ENCODE measurements around the gene XXYLT1.
"Not testable (repeated sequence)": the region's sequence is repeated elsewhere in the genome, so short reads cannot be mapped to it uniquely, and the experiment has no call there.

XXYLT1 gene

GRCh38 chr3:195186710-195187047 lies 84.3 kb downstream of the XXYLT1 start:
- DNase-seq (ENCODE audit: low read depth in 2 of 2) = not testable (repeated sequence)

- DNase-seq (ENCODE audit: low read depth in 2 of 2) = no peak
Measured at GRCh38 chr3:195186041-195186709, 84.8 kb downstream of the XXYLT1 start.

DNA sequence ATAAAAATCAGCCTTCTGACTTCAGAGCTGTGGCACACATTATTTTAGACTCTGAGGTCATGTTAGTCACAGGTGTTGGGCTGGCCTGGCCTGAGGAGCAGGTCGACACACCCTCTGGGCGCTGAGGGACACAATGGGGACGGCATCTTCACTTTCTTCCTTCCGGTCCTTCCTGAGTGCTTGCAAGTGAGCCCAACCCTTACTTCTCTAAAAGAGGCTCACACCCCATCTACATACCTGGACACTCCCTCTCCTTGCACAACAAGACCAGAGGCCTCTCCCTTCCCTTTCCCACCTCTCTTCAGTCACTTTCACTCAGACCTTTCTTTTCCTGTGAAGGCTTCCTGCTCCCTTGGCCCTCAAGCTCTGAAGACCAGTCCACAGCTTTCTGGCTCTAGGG lies 85.4 kb downstream of the XXYLT1 start:
- no peak for DNase-seq (ENCODE audit: low read depth in 2 of 2)

GRCh38 chr3:195184716-195185421 lies 86.1 kb downstream of the XXYLT1 start:
- no peak for DNase-seq (ENCODE audit: low read depth in 2 of 2)

GRCh38 chr3:195183071-195183776 lies 87.7 kb downstream of the XXYLT1 start:
- DNase-seq (ENCODE audit: low read depth in 2 of 2) = no peak

DNA sequence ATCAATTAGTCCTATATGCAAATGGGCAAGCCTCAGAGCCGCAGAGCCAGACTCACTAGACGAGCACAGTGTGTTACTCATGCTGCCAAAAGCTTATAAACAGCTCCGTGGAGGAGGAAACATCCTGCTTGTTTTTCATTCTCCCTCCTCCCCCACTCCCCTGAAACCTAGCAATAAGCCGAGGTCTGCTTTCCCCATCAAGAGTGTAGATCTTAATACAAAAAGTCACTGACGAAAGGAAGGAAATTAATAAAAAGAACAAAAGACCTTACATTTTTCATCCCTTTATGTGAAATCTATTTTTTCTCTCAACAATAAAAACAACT lies 88.5 kb downstream of the XXYLT1 start:
- no peak for DNase-seq (ENCODE audit: low read depth in 2 of 2)

DNA sequence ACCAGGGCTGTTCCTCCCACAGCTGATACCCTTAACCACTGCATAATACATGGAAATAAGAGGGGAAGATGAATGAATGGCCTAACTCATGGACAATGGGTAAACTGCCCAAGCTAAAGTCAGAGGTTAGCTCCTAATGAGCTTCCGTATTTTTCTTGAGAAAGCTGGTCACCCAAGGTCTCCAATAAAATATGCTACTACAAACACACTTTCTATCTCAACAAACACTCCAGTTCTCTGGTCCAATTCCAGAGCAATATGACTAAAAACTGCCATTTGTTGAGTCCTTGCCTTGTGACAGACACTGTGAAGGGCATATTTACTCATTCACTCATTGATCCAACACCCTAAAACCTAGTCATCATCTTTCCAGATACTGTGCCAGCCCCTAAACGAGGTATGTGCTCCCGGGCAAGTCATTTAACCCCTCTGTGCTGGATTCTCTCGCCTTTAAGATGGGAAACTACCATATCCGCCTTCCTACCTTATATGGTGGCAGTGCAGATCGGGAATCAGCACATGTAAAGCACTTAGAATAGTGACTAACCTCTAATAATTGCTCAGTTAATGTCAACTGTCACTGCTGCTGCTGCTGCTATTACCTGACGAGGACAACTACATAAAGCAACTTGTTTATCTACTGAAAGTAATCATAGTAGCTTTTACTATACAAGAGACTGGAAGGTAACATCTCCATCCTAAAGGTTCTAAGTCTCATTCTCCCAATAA lies 89.1 kb downstream of the XXYLT1 start:
- DNase-seq (ENCODE audit: low read depth in 2 of 2) = no peak

- no peak for DNase-seq (ENCODE audit: low read depth in 2 of 2)
Measured at GRCh38 chr3:195181113-195181498, 89.9 kb downstream of the XXYLT1 start.

- no peak for DNase-seq (ENCODE audit: low read depth in 2 of 2)
Measured at GRCh38 chr3:195180490-195181112, 90.4 kb downstream of the XXYLT1 start.

DNA sequence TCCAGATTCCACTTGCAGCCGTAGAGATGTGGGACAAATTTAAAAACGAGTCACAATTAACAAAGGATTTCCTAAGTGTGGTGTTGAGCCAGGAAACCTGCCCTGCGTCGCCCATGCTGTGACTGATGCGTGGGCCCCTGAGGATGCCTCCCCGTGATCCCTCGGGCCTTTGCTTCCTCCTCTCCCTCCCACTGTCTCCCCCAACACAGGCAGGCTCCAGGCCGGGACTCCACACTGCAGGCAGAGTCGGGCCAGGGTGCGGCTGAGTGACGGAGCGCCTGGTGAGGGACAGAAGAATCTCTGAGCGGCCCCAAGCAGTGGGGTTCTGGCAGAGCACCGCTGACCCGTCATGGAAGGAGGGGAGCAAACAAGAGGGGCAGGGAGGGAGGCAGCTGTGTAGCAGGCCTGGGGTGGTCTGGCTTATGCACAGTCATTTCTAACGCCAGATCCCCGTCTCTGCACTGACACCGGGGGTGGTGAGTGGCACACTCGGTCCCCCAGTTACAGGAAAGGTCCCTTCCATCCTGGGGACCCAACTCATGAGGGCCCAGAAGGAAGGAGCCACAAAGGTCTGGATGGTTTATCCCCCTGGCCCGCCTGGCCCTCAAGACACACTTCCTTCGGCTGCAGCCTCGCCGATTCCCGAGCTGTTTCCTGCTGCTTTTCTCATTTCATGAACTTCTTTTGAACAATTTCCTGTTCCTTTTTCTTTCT lies 91.0 kb downstream of the XXYLT1 start:
- no peak for DNase-seq (ENCODE audit: low read depth in 2 of 2)

DNA sequence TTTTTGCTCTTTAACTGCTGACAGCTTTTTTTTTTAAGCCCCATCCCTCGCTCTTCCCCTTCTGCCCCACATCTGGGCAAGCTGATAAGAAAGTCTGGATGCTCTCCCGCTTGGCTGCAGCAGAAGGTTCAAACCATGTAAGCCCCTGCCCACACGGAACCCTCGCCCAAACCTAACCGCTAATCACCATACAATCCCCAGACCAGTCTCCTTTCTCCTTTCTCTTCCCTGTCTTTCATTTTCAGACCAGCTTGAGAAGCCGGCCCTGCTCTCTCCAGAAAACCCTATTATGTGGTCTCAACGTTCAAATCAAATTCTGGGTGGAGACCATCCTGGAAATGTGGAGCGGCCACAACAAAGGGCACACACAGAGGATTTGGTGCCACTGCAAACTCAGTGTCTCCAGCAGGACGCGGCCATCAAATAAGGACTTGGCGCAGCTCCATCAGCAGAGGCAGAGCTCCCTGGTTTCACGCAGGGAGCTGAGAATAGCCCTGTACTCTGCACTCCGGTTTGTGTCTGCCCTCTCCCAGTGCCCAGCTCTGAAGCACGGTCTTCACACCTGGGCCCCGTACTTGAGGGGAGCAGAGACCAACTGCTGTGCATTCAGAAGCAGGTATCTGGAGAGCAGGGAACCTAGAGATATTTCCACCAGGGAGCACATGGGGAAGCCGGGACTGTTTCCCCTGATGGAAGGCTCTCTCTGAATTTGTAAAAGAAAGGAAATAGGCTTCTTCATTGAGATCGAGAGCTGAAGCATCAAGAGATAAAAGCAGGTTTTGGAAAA lies 92.6 kb downstream of the XXYLT1 start:
- no peak for DNase-seq (ENCODE audit: low read depth in 2 of 2)

DNA sequence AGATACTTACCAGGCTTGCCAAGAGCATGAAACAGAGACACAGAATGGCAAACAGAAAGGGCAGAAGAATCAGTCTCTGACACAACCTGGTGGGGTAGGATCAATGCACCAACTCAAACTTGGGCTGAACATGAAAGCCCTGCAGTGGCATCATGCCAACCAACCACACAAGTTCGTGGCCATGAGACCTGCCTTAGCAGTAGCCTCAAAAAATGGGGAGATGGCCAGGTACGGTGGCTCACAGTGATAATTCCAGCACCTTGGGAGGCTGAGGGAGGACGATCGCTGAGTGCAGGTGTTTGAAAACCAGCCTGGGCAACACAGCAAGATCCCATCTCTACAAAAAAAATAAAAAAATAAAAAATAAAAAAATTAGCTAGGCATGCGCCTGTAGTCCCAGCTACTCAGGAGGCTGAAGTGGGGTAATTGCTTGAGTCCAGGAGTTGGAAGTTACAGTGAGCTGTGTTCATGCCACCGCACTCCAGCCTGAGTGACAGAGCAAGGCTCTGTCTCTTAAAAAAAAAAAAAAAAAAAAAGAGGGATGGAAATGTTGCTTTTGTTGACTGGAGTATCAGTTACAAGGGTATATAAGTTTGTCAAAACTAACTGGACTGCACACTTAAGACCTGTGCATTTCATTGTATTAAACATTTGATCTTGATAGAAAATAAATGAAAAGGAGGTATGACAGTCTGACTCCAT lies 93.4 kb downstream of the XXYLT1 start:
- DNase-seq (ENCODE audit: low read depth in 2 of 2) = no peak

DNA sequence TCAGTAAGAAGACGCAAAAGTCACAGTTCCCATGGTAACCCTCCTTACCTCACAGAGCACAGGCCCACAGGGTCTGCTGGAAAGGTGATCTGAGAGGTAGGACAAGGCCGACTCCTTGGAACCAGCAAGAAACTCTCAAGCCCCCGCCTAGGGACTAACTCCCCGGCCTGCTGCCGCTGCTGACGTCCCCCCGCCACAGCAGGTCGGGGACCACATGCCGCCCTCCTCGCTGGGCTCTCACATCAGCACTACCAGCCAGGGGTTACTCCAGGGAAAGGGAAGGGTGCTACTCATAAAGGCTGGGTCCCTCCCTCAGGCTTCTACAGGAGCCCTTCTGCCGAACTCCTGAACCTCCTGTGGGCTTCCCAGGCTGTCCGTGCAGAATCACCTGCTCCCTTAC lies 94.2 kb downstream of the XXYLT1 start:
- no peak for DNase-seq (ENCODE audit: low read depth in 2 of 2)

DNA sequence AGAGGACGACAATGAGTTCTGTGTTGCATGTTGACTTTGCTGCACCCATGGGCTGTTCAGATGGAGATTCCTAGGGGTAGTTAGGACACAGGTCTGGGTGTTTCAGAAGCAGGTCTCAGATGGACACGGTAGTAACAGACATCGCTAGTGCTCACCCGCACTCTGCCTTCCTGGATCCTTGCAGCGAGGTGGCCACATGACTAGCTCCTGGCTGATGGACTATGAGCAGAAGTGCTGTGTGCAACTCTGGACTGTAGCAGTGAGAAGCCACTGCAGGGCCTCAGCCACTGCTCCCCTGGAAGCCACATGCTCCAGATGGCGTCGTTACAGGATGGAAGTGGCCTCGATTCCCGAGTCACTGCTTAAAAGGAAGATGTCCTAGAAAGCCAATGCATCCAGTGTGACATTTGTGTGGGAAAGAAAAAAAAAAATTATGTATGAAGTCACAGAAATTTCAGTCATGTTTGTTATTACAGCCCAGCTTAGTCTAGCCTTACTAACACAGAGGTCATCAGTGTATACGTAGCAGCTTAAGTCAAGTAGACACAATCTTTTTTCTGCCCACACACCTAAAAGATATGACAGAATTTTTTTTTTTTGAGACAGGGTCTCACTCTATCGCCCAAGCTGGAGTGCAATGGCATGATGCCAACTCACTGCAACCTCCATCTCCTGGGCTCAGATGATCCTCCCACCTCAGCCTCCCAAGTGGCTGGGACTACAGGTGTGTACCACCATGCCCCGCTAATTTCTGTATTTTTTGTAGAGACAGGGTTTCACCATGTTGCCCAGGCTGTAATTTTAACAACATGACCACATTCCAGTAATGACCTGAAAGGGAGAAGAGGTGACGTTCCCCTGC lies 95.3 kb downstream of the XXYLT1 start:
- DNase-seq (ENCODE audit: low read depth in 2 of 2) = no peak

GRCh38 chr3:195175076-195175475 lies 95.9 kb downstream of the XXYLT1 start:
- DNase-seq (ENCODE audit: low read depth in 2 of 2) = no peak

GRCh38 chr3:195173657-195174056 lies 97.3 kb downstream of the XXYLT1 start:
- no peak for DNase-seq (ENCODE audit: low read depth in 2 of 2)

- no peak for DNase-seq (ENCODE audit: low read depth in 2 of 2)
Measured at GRCh38 chr3:195172896-195173295, 98.1 kb downstream of the XXYLT1 start.

GRCh38 chr3:195172039-195172684 lies 98.8 kb downstream of the XXYLT1 start:
- DNase-seq (ENCODE audit: low read depth in 2 of 2) = no peak

All from stimulated activated CD8-positive, alpha-beta memory T cell treated with anti-CD3 and anti-CD28 coated beads, Interleukin-7, amount 100 ng/mL, for 1 hour (primary cell).